Activated CD8-positive, alpha-beta memory T cell treated with anti-CD3 and anti-CD28 coated beads, Interleukin-2, amount 50 U/mL, for 48 hours (primary cell): ENCODE data around the gene ADAMTS3.

Source experiments
- DNase-seq: peaks from one replicate; pipeline ENCODE4 v3.0.0-alpha.2; 2020

The ADAMTS3 gene

GRCh38 chr4:72275381-72275780, 293.6 kb downstream of the ADAMTS3 start:
- no peak for DNase-seq

GRCh38 chr4:72274251-72274650, 294.8 kb downstream of the ADAMTS3 start:
- no peak for DNase-seq

GRCh38 chr4:72255269-72255668, 313.8 kb downstream of the ADAMTS3 start:
- DNase-seq: no peak

- DNase-seq: no peak
Observed at GRCh38 chr4:72243641-72244040, 325.4 kb downstream of the ADAMTS3 start.

GRCh38 chr4:72239487-72240116, 329.4 kb downstream of the ADAMTS3 start:
- no peak for DNase-seq
